ENCODE data around the gene TAF13. TPM values are rescaled to one million over a fixed set of nuclear protein-coding genes. Genes with fewer than 3 reads are reported as not detected.

The TAF13 gene
- total and polyA plus RNA-seq, 8 donors: 27.9 to 66.7 (median 36.3) TPM

- DNase-seq (no peak), ATAC-seq (no peak)
- H3K4me1 ChIP-seq: peaks cover 9 to 18% of the 10 kb centered on the region in 2 donors
- no peaks in the 10 kb centered on the region for H3K27me3 ChIP-seq
- H3K9me3 ChIP-seq: no peaks in the 10 kb centered on the region
- H3K36me3 ChIP-seq: no peaks in the 10 kb centered on the region
- no peak overlapping the region for H3K4me3 ChIP-seq
- no peak for TF ChIP-seq CTCF (IDR thresholded peaks at IDR 0.05)
- intact Hi-C loops (cut with DNase I): no loop called here
- H3K27ac ChIP-seq: peak overlapping the region in 1 of 2 donors; percentile 67
Measured at GRCh38 chr1:109079240-109079622, 3.4 kb upstream of the TAF13 start.

GRCh38 chr1:109078317-109078716 lies 2.5 kb upstream of the TAF13 start:
- intact Hi-C loops (cut with DNase I): no loop called here
- Histone ChIP-seq H3K9me3 (no peaks in the 10 kb centered on the region), H3K4me1 (peaks cover 9 to 19% of the 10 kb centered on the region in 2 donors), H3K4me3 (no peak overlapping the region), H3K36me3 (peaks cover 0 to 6% of the 10 kb centered on the region in 2 donors), H3K27ac (no peak overlapping the region), H3K27me3 (no peaks in the 10 kb centered on the region)
- TF ChIP-seq CTCF (IDR thresholded peaks at IDR 0.05): no peak
- DNase-seq (no peak), ATAC-seq (no peak)

GRCh38 chr1:109069294-109069693 lies 6.5 kb downstream of the TAF13 start:
- no peak overlapping the region for H3K4me3 ChIP-seq
- intact Hi-C loops (cut with DNase I): no loop called here
- H3K27ac ChIP-seq: no peak overlapping the region
- ATAC-seq: no peak
- DNase-seq: no peak
- H3K36me3 ChIP-seq: peaks cover 0 to 77% of the 10 kb centered on the region in 2 donors
- no peaks in the 10 kb centered on the region for H3K9me3 ChIP-seq
- TF ChIP-seq CTCF (IDR thresholded peaks at IDR 0.05): no peak
- peaks cover 0 to 14% of the 10 kb centered on the region in 2 donors for H3K4me1 ChIP-seq
- no peaks in the 10 kb centered on the region for H3K27me3 ChIP-seq

- H3K4me1 ChIP-seq: peaks cover 0 to 7% of the 10 kb centered on the region in 2 donors
- H3K36me3 ChIP-seq: peaks cover 0 to 81% of the 10 kb centered on the region in 2 donors
- no peaks in the 10 kb centered on the region for H3K27me3 ChIP-seq
- DNase-seq (no peak), ATAC-seq (no peak)
- intact Hi-C loops (cut with DNase I): no loop called here
- no peaks in the 10 kb centered on the region for H3K9me3 ChIP-seq
- no peak for TF ChIP-seq CTCF (IDR thresholded peaks at IDR 0.05)
- H3K4me3 ChIP-seq: no peak overlapping the region
- H3K27ac ChIP-seq: no peak overlapping the region
Measured at GRCh38 chr1:109067883-109068282, 7.9 kb downstream of the TAF13 start.

GRCh38 chr1:109065137-109065536 lies 10.7 kb downstream of the TAF13 start:
- Histone ChIP-seq H3K4me1 (no peaks in the 10 kb centered on the region), H3K27ac (no peak overlapping the region), H3K4me3 (no peak overlapping the region), H3K36me3 (peaks cover 0 to 73% of the 10 kb centered on the region in 2 donors), H3K27me3 (no peaks in the 10 kb centered on the region), H3K9me3 (no peaks in the 10 kb centered on the region)
- no peak for TF ChIP-seq CTCF (IDR thresholded peaks at IDR 0.05)
- DNase-seq: no peak
- ATAC-seq: no peak
- intact Hi-C loops (cut with DNase I): no loop called here

Data from left lung (tissue), 10 donors.